Activated naive CD8-positive, alpha-beta T cell treated with anti-CD3 and anti-CD28 coated beads, Interleukin-2, amount 50 U/mL, for 16 hours (primary cell): Measurements from ENCODE around the gene TIMM10.

Source experiments
- DNase-seq: peaks from one replicate; pipeline ENCODE4 v3.0.0-alpha.2; 2020; ENCODE audit warnings: low read depth, low spot score

TIMM10 gene

GRCh38 chr11:57530596-57531507 is at the start of gene TIMM10:
Gene TIMM10 (minus strand): TSS chr11:57530754. CDS start chr11:57530189, 565 bp downstream.
- peak; percentile 81 for DNase-seq

- no peak for DNase-seq
These were observed 43.5 kb upstream of the TIMM10 start for GRCh38 chr11:57574061-57574460.

GRCh38 chr11:57571606-57572005 is 41.1 kb upstream of the TIMM10 start:
- DNase-seq, result no peak

- DNase-seq, result no peak
These were observed 37.8 kb upstream of the TIMM10 start for GRCh38 chr11:57568330-57568766.

GRCh38 chr11:57567515-57568329 is 37.2 kb upstream of the TIMM10 start, which contains the start of gene UBE2L6:
Gene UBE2L6 (minus strand): TSS chr11:57567672. CDS start chr11:57567611, 61 bp downstream.
- peak; percentile 83 for DNase-seq

GRCh38 chr11:57566905-57567514 is 36.5 kb upstream of the TIMM10 start:
- no peak for DNase-seq

- no peak for DNase-seq
These were observed 35.7 kb upstream of the TIMM10 start for GRCh38 chr11:57566005-57566904.

GRCh38 chr11:57562596-57562995 is 32.0 kb upstream of the TIMM10 start:
- DNase-seq, result no peak

- DNase-seq, result no peak
These were observed 29.6 kb upstream of the TIMM10 start for GRCh38 chr11:57560146-57560545.

GRCh38 chr11:57556041-57556440 is 25.5 kb upstream of the TIMM10 start:
- DNase-seq, result no peak

GRCh38 chr11:57555393-57555792 is 24.8 kb upstream of the TIMM10 start:
- DNase-seq, result no peak

GRCh38 chr11:57552479-57552878 is 21.9 kb upstream of the TIMM10 start:
- no peak for DNase-seq

GRCh38 chr11:57551941-57552340 is 21.4 kb upstream of the TIMM10 start:
- no peak for DNase-seq

GRCh38 chr11:57549983-57550382 is 19.4 kb upstream of the TIMM10 start:
- no peak for DNase-seq

- no peak for DNase-seq
These were observed 17.4 kb upstream of the TIMM10 start for GRCh38 chr11:57547854-57548377.

GRCh38 chr11:57546869-57547475 is 16.4 kb upstream of the TIMM10 start:
- DNase-seq, result no peak

GRCh38 chr11:57546451-57546850 is 15.9 kb upstream of the TIMM10 start:
- no peak for DNase-seq

- no peak for DNase-seq
These were observed 15.3 kb upstream of the TIMM10 start for GRCh38 chr11:57545883-57546282.

- no peak for DNase-seq
These were observed 14.0 kb upstream of the TIMM10 start for GRCh38 chr11:57544566-57544965.

GRCh38 chr11:57543593-57543992 is 13.0 kb upstream of the TIMM10 start:
- no peak for DNase-seq
